Measurements from ENCODE around the gene CT45A2.
"Not testable (repeated sequence)": the region's sequence is repeated elsewhere in the genome, so short reads cannot be mapped to it uniquely, and the experiment has no call there.

GRCh38 chrX:135768091-135768490, 51.7 kb downstream of the CT45A2 start, which contains the start of gene CT45A3:
- not testable (repeated sequence) for TF ChIP-seq EP300, CTCF (IDR thresholded peaks at IDR 0.05)

All from tibial nerve (tissue), 4 donors.